ENCODE results near the gene FABP7. TPM values are rescaled to one million over a fixed set of nuclear protein-coding genes. Genes with fewer than 3 reads are reported as not detected.

FABP7 gene
- total RNA-seq, 1 experiment from 2014 or later: 1.2 TPM

GRCh38 chr6:122752459-122752858 is 27.1 kb upstream of the FABP7 start:
- no peak for TF ChIP-seq CTCF (conservative IDR thresholded peaks at IDR 0.05; ENCODE audit: low read depth, low read length)
- no peak for TF ChIP-seq EZH2 (IDR thresholded peaks at IDR 0.05; ENCODE audit: borderline replicate concordance, low read depth, low read length, poor library complexity, severe bottlenecking)

GRCh38 chr6:122753000-122753687 is 26.4 kb upstream of the FABP7 start:
- Histone ChIP-seq H3K27ac (ENCODE audit: low read depth, low read length, poor library complexity, severe bottlenecking) (peak overlapping the region; percentile 29), H3K27me3 (replicated peaks; ENCODE audit: insufficient read depth, low read depth, low read length, poor library complexity) (no peaks in the 10 kb centered on the region), H3K4me1 (ENCODE audit: insufficient read depth, low read length, poor library complexity, severe bottlenecking) (peaks cover 18% of the 10 kb centered on the region), H3K36me3 (ENCODE audit: insufficient read depth, low read length, poor library complexity, severe bottlenecking) (no peaks in the 10 kb centered on the region), H3K9me3 (ENCODE audit: low read depth, low read length, poor library complexity, severe bottlenecking) (no peaks in the 10 kb centered on the region), H3K4me3 (ENCODE audit: low read depth, low read length, poor library complexity, severe bottlenecking) (no peak overlapping the region)
- intact Hi-C loops (cut with micrococcal nuclease; ENCODE audit: unreplicated experiment): no loop called here
- TF ChIP-seq CTCF (conservative IDR thresholded peaks at IDR 0.05; ENCODE audit: low read depth, low read length) (no peak), EZH2 (IDR thresholded peaks at IDR 0.05; ENCODE audit: borderline replicate concordance, low read depth, low read length, poor library complexity, severe bottlenecking) (no peak)
- DNase-seq (ENCODE audit: low spot score): no peak
- ChIA-PET POLR2A (ENCODE audit: low non-redundant PET) (no interaction called here), CTCF (no interaction called here)
- no TSS peak for BruUV-seq (replicated peaks)

More at GRCh38 chr6:122752459-122752858, 27.1 kb upstream of the FABP7 start:
- H3K9me3 ChIP-seq (ENCODE audit: low read depth, low read length, poor library complexity, severe bottlenecking): no peaks in the 10 kb centered on the region
- no peak overlapping the region for H3K4me3 ChIP-seq (ENCODE audit: low read depth, low read length, poor library complexity, severe bottlenecking)
- H3K27ac ChIP-seq (ENCODE audit: low read depth, low read length, poor library complexity, severe bottlenecking): no peak overlapping the region
- H3K4me1 ChIP-seq (ENCODE audit: insufficient read depth, low read length, poor library complexity, severe bottlenecking): peaks cover 18% of the 10 kb centered on the region
- CTCF ChIA-PET: no interaction called here
- DNase-seq (ENCODE audit: low spot score): no peak
- H3K27me3 ChIP-seq (replicated peaks; ENCODE audit: insufficient read depth, low read depth, low read length, poor library complexity): no peaks in the 10 kb centered on the region
- intact Hi-C loops (cut with micrococcal nuclease; ENCODE audit: unreplicated experiment): no loop called here
- BruUV-seq (replicated peaks): no TSS peak
- POLR2A ChIA-PET (ENCODE audit: low non-redundant PET): no interaction called here
- H3K36me3 ChIP-seq (ENCODE audit: insufficient read depth, low read length, poor library complexity, severe bottlenecking): no peaks in the 10 kb centered on the region

GRCh38 chr6:122753688-122754056 is 25.8 kb upstream of the FABP7 start:
- H3K27me3 ChIP-seq (replicated peaks; ENCODE audit: insufficient read depth, low read depth, low read length, poor library complexity): no peaks in the 10 kb centered on the region
- no peak for DNase-seq (ENCODE audit: low spot score)
- H3K4me1 ChIP-seq (ENCODE audit: insufficient read depth, low read length, poor library complexity, severe bottlenecking): peaks cover 18% of the 10 kb centered on the region
- no peak overlapping the region for H3K4me3 ChIP-seq (ENCODE audit: low read depth, low read length, poor library complexity, severe bottlenecking)
- no TSS peak for BruUV-seq (replicated peaks)
- peak overlapping the region; percentile 29 for H3K27ac ChIP-seq (ENCODE audit: low read depth, low read length, poor library complexity, severe bottlenecking)
- POLR2A ChIA-PET (ENCODE audit: low non-redundant PET): no interaction called here
- intact Hi-C loops (cut with micrococcal nuclease; ENCODE audit: unreplicated experiment): no loop called here
- H3K9me3 ChIP-seq (ENCODE audit: low read depth, low read length, poor library complexity, severe bottlenecking): no peaks in the 10 kb centered on the region
- CTCF ChIA-PET: no interaction called here
- H3K36me3 ChIP-seq (ENCODE audit: insufficient read depth, low read length, poor library complexity, severe bottlenecking): no peaks in the 10 kb centered on the region
- TF ChIP-seq CTCF (conservative IDR thresholded peaks at IDR 0.05; ENCODE audit: low read depth, low read length) (no peak), EZH2 (IDR thresholded peaks at IDR 0.05; ENCODE audit: borderline replicate concordance, low read depth, low read length, poor library complexity, severe bottlenecking) (no peak)
